Activated CD4-positive, alpha-beta T cell treated with anti-CD3 and anti-CD28 coated beads, Interleukin-2, Interleukin-4, amounts not matched to agents 100 ng/mL and 50 ng/mL, durations not matched to agents 16 hours and 8 hours (primary cell): ENCODE measurements around the gene ATAD3B.
"Not testable (repeated sequence)": the region's sequence is repeated elsewhere in the genome, so short reads cannot be mapped to it uniquely, and the experiment has no call there.

Source experiments
- DNase-seq: peaks from one replicate; pipeline ENCODE4 v3.0.0-alpha.2; 2020; ENCODE audit warnings: low spot score

ATAD3B gene

GRCh38 chr1:1471389-1472052 lies at the start of gene ATAD3B:
ATAD3B (plus strand) TSS chr1:1471765; CDS start chr1:1471885, 120 bp downstream.
- peak; percentile 96 for DNase-seq

GRCh38 chr1:1421907-1422464 lies 49.6 kb upstream of the ATAD3B start:
- DNase-seq: no peak

GRCh38 chr1:1422465-1423244 lies 48.9 kb upstream of the ATAD3B start:
- DNase-seq: no peak

- no peak for DNase-seq
Measured at GRCh38 chr1:1423245-1423597, 48.3 kb upstream of the ATAD3B start.

- no peak for DNase-seq
Measured at GRCh38 chr1:1424707-1425106, 46.9 kb upstream of the ATAD3B start.

DNA sequence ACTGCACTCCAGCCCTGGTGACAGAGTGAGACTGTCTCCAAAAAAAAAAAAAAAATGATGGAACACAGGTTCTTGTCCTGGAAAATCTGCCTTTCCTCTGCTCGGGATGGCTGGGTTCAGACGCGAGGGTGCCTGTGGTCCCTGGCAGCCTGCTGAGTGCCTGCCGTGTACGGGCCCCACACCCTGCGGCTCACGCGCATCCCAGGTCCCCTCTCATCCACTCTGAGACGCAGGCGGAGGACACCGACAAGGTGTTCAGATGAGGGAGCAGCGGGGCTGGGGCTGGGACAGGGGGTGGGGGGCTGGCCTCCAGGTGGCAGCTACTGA lies 46.2 kb upstream of the ATAD3B start:
- DNase-seq: no peak

DNA sequence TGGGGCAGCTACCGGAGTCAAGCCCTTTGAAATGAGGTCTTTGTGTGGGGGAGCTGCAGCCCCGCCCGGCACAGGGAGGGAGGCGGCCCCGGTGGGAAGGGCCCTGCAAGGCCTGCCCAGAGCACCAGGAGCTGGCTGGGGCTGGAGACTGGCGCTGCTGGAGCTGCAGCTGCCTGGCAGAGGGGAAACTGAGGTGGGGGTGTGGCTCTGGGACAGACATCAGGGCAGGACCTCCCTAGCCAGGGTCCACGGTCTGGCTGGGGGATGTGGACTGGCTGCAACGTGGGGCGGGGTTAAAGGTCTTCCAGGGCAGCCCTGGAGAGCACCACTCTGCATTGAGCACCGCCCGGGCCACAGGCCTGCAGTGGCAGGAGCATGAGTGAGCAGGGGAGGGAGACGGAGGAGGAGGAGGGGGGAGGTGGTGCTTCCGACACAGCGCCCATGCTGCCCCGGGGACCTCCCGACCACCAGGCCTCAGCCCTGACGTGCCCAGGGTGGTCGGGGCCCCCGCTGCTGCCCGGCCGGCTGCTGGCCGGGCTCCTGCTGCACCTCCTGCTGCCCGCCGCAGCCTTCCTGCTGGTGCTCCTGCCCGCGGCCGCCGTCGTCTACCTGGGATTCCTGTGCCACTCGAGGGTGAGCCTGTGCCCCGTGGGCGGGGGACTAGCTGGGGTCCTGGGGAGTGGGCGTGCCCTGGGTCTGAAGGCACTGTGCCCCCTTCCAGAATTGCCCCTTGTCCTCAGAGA lies 45.6 kb upstream of the ATAD3B start:
- no peak for DNase-seq

DNA sequence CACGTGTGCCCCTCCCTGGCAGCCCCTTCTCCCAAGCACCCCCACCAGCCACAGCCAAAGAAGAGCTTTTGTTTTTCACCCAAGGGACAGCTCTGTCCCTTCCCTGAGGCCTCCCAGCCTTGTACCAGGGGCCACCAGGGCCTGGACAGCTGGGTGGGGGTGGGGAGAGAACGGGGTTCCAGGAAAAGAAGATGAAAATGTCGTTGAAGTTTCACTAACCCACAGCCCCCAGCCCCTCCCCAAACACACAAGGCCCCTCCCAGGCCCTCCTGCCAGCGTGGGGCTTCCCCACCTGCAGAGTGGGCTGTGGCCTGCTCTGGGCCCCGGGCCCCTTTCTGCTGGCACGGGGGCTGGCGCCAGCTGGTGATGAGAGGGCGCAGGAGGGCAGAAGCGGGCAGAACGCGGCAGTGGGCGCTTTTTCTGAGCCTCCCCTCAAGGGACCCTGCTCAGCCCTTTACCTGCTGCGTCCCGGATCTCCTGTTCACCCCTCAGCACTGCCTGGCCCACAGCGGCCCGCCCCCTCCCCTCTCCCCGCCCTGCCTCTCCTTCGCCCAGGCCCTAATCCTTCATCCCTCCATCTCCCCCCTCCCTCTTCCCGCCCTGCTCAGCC lies 45.0 kb upstream of the ATAD3B start:
- DNase-seq: no peak

DNA sequence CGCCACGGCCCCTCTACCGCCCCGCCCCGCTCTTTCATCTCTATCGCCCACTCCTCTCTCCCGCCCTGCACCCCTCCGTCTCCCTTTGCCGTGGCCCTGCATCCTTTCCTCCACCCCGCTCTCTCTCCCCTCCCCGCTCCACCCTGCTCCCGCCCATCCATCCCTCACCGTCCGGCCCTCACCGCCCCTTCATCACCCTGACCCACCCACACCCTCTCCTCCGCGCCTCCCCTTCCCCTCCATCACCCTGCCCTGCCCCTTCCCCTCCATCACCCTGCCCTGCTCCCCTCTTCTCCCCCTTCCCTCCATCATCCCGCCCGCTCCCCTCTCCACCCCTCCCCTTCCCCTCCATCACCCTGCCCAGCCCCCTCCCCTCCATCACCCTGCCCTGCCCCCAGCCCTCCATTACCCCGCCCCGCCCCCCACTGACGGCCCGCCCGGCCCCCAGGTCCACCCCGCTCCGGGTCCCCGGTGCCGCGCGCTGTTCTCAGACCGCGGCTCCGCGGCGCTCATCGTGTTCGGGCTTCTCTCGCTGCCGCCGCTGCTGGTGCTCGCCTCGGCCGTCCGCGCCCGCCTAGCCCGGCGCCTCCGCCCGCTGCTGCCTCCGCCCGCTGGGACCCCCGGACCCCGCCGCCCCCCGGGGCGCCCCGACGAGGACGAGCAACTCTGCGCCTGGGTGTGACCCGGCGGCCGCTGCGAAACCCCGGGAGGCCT lies 44.3 kb upstream of the ATAD3B start:
- no peak for DNase-seq

- no peak for DNase-seq
Measured at GRCh38 chr1:1427820-1428148, 43.8 kb upstream of the ATAD3B start.

GRCh38 chr1:1428174-1428573 lies 43.4 kb upstream of the ATAD3B start:
- DNase-seq: no peak

GRCh38 chr1:1428967-1429366 lies 42.6 kb upstream of the ATAD3B start:
- not testable (repeated sequence) for DNase-seq

DNA sequence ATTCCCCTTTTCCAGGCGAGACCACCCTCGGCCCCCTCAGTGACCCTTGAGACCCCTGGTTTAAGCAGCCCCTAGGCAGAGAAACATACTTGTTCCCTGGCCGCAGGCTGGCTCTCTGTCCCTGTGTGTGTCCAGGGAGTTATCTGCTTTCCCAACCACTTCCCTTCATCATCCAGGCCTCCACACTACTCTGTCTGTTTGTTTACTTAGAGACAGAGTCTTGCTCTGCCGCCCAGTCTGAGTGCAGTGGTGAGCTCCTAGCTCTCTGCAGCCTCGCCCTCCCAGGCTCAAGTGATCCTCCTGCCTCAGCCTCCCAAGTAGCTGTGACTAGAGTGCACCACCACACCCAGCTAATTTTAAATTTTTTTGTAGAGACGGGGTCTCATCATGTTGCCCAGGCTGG lies 41.9 kb upstream of the ATAD3B start:
- no peak for DNase-seq

GRCh38 chr1:1430114-1430982 lies 41.2 kb upstream of the ATAD3B start:
- no peak for DNase-seq

GRCh38 chr1:1430992-1431844 lies 40.3 kb upstream of the ATAD3B start:
- DNase-seq: no peak

- DNase-seq: no peak
Measured at GRCh38 chr1:1431845-1432273, 39.7 kb upstream of the ATAD3B start.

GRCh38 chr1:1432274-1432950 lies 39.2 kb upstream of the ATAD3B start:
- DNase-seq: no peak

GRCh38 chr1:1432951-1433803 lies 38.4 kb upstream of the ATAD3B start:
- no peak for DNase-seq

DNA sequence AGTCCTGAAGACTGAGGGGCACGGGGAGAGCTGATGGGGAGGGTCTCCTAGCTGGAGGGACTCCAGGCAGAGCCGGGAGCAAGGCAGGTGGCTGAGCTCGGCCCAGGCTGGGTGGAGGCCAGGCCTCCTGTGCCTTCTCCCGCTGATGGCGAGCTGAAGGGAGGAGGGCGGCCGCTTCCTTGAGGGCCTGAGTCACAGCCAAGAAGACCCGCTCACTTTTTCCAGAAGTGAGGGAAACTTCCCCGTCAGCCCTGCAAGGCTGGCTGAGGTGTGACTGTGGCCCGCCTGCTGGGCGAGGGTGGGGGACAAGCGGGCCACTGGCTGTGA lies 37.8 kb upstream of the ATAD3B start:
- no peak for DNase-seq
